Measurements from ENCODE around the gene HOGA1. TPM values are rescaled to one million over a fixed set of nuclear protein-coding genes. Genes with fewer than 3 reads are reported as not detected.
A peak's percentile ranks its signal among the peaks of the same experiment; 100 is the strongest.

HOGA1 gene
- total RNA-seq, 2 experiments from 2014 or later = not detected

GRCh38 chr10:97578171-97578844 is 5.9 kb upstream of the HOGA1 start:
- H3K27me3 Mint-ChIP-seq = peaks cover 7% of the 10 kb centered on the region
- H3K4me1 Mint-ChIP-seq = peaks cover 2% of the 10 kb centered on the region
- POLR2A ChIA-PET = no interaction called here
- no peak overlapping the region for H3K4me3 Mint-ChIP-seq
- H3K9me3 Mint-ChIP-seq = no peaks in the 10 kb centered on the region
- no peaks in the 10 kb centered on the region for H3K36me3 Mint-ChIP-seq
- DNase-seq (no peak), ATAC-seq (ENCODE audit: low read depth) (no peak)
- no peak overlapping the region for H3K27ac Mint-ChIP-seq

- Mint-ChIP-seq H3K27ac (no peak overlapping the region), H3K27me3 (peaks cover 5% of the 10 kb centered on the region), H3K36me3 (no peaks in the 10 kb centered on the region), H3K4me1 (peaks cover 2% of the 10 kb centered on the region), H3K9me3 (no peaks in the 10 kb centered on the region), H3K4me3 (no peak overlapping the region)
- ATAC-seq (ENCODE audit: low read depth) (no peak), DNase-seq (no peak)
- POLR2A ChIA-PET = no interaction called here
Measured at GRCh38 chr10:97580421-97581367, 3.5 kb upstream of the HOGA1 start.

GRCh38 chr10:97582169-97582568 is 2.0 kb upstream of the HOGA1 start:
- DNase-seq (no peak), ATAC-seq (ENCODE audit: low read depth) (no peak)
- Mint-ChIP-seq H3K4me3 (no peak overlapping the region), H3K27ac (no peak overlapping the region), H3K27me3 (peaks cover 5% of the 10 kb centered on the region), H3K4me1 (peaks cover 2% of the 10 kb centered on the region), H3K9me3 (no peaks in the 10 kb centered on the region), H3K36me3 (no peaks in the 10 kb centered on the region)
- POLR2A ChIA-PET = no interaction called here

- H3K4me1 Mint-ChIP-seq = peaks cover 2% of the 10 kb centered on the region
- POLR2A ChIA-PET = no interaction called here
- ATAC-seq (ENCODE audit: low read depth) (no peak), DNase-seq (no peak)
- H3K9me3 Mint-ChIP-seq = no peaks in the 10 kb centered on the region
- no peaks in the 10 kb centered on the region for H3K36me3 Mint-ChIP-seq
- H3K27me3 Mint-ChIP-seq = peaks cover 5% of the 10 kb centered on the region
- H3K27ac Mint-ChIP-seq = no peak overlapping the region
- no peak overlapping the region for H3K4me3 Mint-ChIP-seq
Measured at GRCh38 chr10:97583476-97583875, 713 bp upstream of the HOGA1 start.

- Mint-ChIP-seq H3K27me3 (peaks cover 6% of the 10 kb centered on the region), H3K4me1 (peaks cover 5% of the 10 kb centered on the region), H3K36me3 (no peaks in the 10 kb centered on the region), H3K27ac (no peak overlapping the region), H3K4me3 (no peak overlapping the region), H3K9me3 (no peaks in the 10 kb centered on the region)
- DNase-seq (no peak), ATAC-seq (ENCODE audit: low read depth) (no peak)
- POLR2A ChIA-PET = no interaction called here
Measured at GRCh38 chr10:97584798-97585438, 729 bp downstream of the HOGA1 start.

- no peak for ATAC-seq (ENCODE audit: low read depth)
- no peak overlapping the region for H3K4me3 Mint-ChIP-seq
- no peak overlapping the region for H3K27ac Mint-ChIP-seq
- POLR2A ChIA-PET = no interaction called here
- DNase-seq = no peak
- H3K36me3 Mint-ChIP-seq = no peaks in the 10 kb centered on the region
- peaks cover 4% of the 10 kb centered on the region for H3K27me3 Mint-ChIP-seq
- H3K4me1 Mint-ChIP-seq = peaks cover 9% of the 10 kb centered on the region
- H3K9me3 Mint-ChIP-seq = no peaks in the 10 kb centered on the region
Measured at GRCh38 chr10:97585439-97585811, 1.2 kb downstream of the HOGA1 start.

- DNase-seq (no peak), ATAC-seq (ENCODE audit: low read depth) (no peak)
- Mint-ChIP-seq H3K36me3 (no peaks in the 10 kb centered on the region), H3K4me1 (peaks cover 12% of the 10 kb centered on the region), H3K4me3 (no peak overlapping the region), H3K27me3 (peaks cover 2% of the 10 kb centered on the region), H3K9me3 (no peaks in the 10 kb centered on the region), H3K27ac (no peak overlapping the region)
- POLR2A ChIA-PET = no interaction called here
Measured at GRCh38 chr10:97587183-97587582, 3.0 kb downstream of the HOGA1 start.

- Mint-ChIP-seq H3K36me3 (no peaks in the 10 kb centered on the region), H3K27ac (peak within 1 kb of the TSS; percentile 67)
- no peak for ATAC-seq (ENCODE audit: low read depth)
Measured at GRCh38 chr10:97589479-97589878, 5.3 kb downstream of the HOGA1 start, which contains the start of gene C10orf62. Gene C10orf62 (plus strand): TSS chr10:97589721. CDS start chr10:97589898, 177 bp downstream.

GRCh38 chr10:97590082-97590747 is 6.0 kb downstream of the HOGA1 start:
- H3K4me1 Mint-ChIP-seq = peaks cover 12% of the 10 kb centered on the region
- POLR2A ChIA-PET = no interaction called here
- peak; percentile 70 for DNase-seq

More at GRCh38 chr10:97589479-97589878, 5.3 kb downstream of the HOGA1 start, which contains the start of gene C10orf62:
- DNase-seq = no peak
- H3K4me1 Mint-ChIP-seq = peaks cover 12% of the 10 kb centered on the region
- POLR2A ChIA-PET = no interaction called here
- no peaks in the 10 kb centered on the region for H3K9me3 Mint-ChIP-seq
- peak within 1 kb of the TSS; percentile 50 for H3K4me3 Mint-ChIP-seq
- peaks cover 2% of the 10 kb centered on the region for H3K27me3 Mint-ChIP-seq

GRCh38 chr10:97590748-97591495 is 6.7 kb downstream of the HOGA1 start:
- Mint-ChIP-seq H3K4me1 (peaks cover 12% of the 10 kb centered on the region), H3K36me3 (no peaks in the 10 kb centered on the region), H3K4me3 (peak overlapping the region; percentile 50), H3K27ac (peak overlapping the region; percentile 67), H3K27me3 (peaks cover 4% of the 10 kb centered on the region), H3K9me3 (no peaks in the 10 kb centered on the region)
- POLR2A ChIA-PET = no interaction called here
- ATAC-seq (ENCODE audit: low read depth) (no peak), DNase-seq (no peak)

More at GRCh38 chr10:97590082-97590747, 6.0 kb downstream of the HOGA1 start:
- H3K27me3 Mint-ChIP-seq = peaks cover 2% of the 10 kb centered on the region
- H3K27ac Mint-ChIP-seq = peak overlapping the region; percentile 67
- H3K36me3 Mint-ChIP-seq = no peaks in the 10 kb centered on the region
- peak; percentile 70 for ATAC-seq (ENCODE audit: low read depth)
- peak overlapping the region; percentile 50 for H3K4me3 Mint-ChIP-seq
- H3K9me3 Mint-ChIP-seq = no peaks in the 10 kb centered on the region

- peaks cover 12% of the 10 kb centered on the region for H3K4me1 Mint-ChIP-seq
- H3K36me3 Mint-ChIP-seq = no peaks in the 10 kb centered on the region
- H3K27ac Mint-ChIP-seq = no peak overlapping the region
- H3K4me3 Mint-ChIP-seq = no peak overlapping the region
- POLR2A ChIA-PET = no interaction called here
- no peak for ATAC-seq (ENCODE audit: low read depth)
- peaks cover 4% of the 10 kb centered on the region for H3K27me3 Mint-ChIP-seq
- DNase-seq = no peak
- no peaks in the 10 kb centered on the region for H3K9me3 Mint-ChIP-seq
Measured at GRCh38 chr10:97593421-97593820, 9.2 kb downstream of the HOGA1 start.

GRCh38 chr10:97596101-97597082 is 12.2 kb downstream of the HOGA1 start:
- H3K27ac Mint-ChIP-seq = no peak overlapping the region
- no peak for DNase-seq
- H3K4me1 Mint-ChIP-seq = no peaks in the 10 kb centered on the region
- no peak for ATAC-seq (ENCODE audit: low read depth)
- no peak overlapping the region for H3K4me3 Mint-ChIP-seq
- peaks cover 2% of the 10 kb centered on the region for H3K27me3 Mint-ChIP-seq
- H3K9me3 Mint-ChIP-seq = no peaks in the 10 kb centered on the region
- H3K36me3 Mint-ChIP-seq = no peaks in the 10 kb centered on the region
- POLR2A ChIA-PET = no interaction called here

Measured in activated naive CD8-positive, alpha-beta T cell treated with anti-CD3 and anti-CD28 coated beads, Interleukin-2, amount 10 ng/mL, durations not matched to agents 7 days and 5 days (primary cell).